Vagina (tissue), 2 donors: ENCODE results near the gene DNMT3B.

ENCODE experiments used
- CTCF ChIP-seq, 3 experiments: fragments of 450-650 bp in 2 of 3; fragments of 200-600 bp in 1 of 3; sonication (generic) in 1 of 3; IDR thresholded peaks; one replicate each; pipeline ENCODE4 v1.5.1; 2017 to 2019; ENCODE audit warnings: antibody characterized with exemption in 3 of 3, mild to moderate bottlenecking in 2 of 3, moderate library complexity in 2 of 3
- POLR2A ChIP-seq, 2 donors: fragments of 450-650 bp; IDR thresholded peaks; one replicate each; pipeline ENCODE4 v1.6.1; 2017; ENCODE audit warnings: antibody characterized with exemption in 2 of 2, mild to moderate bottlenecking in 2 of 2, moderate library complexity in 2 of 2
- POLR2AphosphoS5 ChIP-seq, 2 donors: sonication (generic); formaldehyde crosslinking; IDR thresholded peaks; one replicate each; pipeline ENCODE4 v1.9.0; 2017; ENCODE audit warnings: antibody characterized with exemption in 2 of 2, mild to moderate bottlenecking in 2 of 2, low read depth in 1 of 2; ENCODE audit not compliant: insufficient read depth in 1 of 2

- TF ChIP-seq POLR2AphosphoS5 (IDR thresholded peaks at IDR 0.05; ENCODE audit: insufficient read depth in 1 of 2, low read depth in 1 of 2) (no peak), POLR2A (IDR thresholded peaks at IDR 0.05) (no peak), CTCF (IDR thresholded peaks at IDR 0.05) (no peak)
These were observed 593 bp downstream of the DNMT3B start for GRCh38 chr20:32762754-32763201.
